CD14-positive monocyte (primary cell): Measurements from ENCODE around the gene ETV1. TPM values are rescaled to one million over a fixed set of nuclear protein-coding genes. Genes with fewer than 3 reads are reported as not detected.

Experiments
- DNase-seq, 3 donors: peaks; one replicate each; pipeline ENCODE4 v3.0.0-alpha.2; 2011 to 2022
- H2AFZ ChIP-seq: 2 replicates; pipeline ENCODE4 v1.6.0; 2012; ENCODE audit warnings: mild to moderate bottlenecking, low read depth, low read length, inconsistent platforms; ENCODE audit not compliant: insufficient read depth, poor library complexity, severe bottlenecking
- H3K27ac ChIP-seq, 2 donors: 1 replicate in 1 of 2; 2 replicates in 1 of 2; pipeline ENCODE4 v1.5.1; 2012 to 2013; ENCODE audit warnings: low read length in 2 of 2, control low read depth in 1 of 2, inconsistent platforms in 1 of 2, low read depth in 1 of 2, mild to moderate bottlenecking in 1 of 2
- H3K27me3 ChIP-seq, 2 donors: one replicate each; pipeline versions ENCODE4 v1.6.0 to v1.6.1; 2011 to 2013; ENCODE audit warnings: low read length in 2 of 2; ENCODE audit not compliant: control insufficient read depth in 2 of 2, insufficient read depth in 2 of 2
- H3K36me3 ChIP-seq, 2 donors: replicated peaks in 1 of 2; 1 replicate in 1 of 2; 2 replicates in 1 of 2; pipeline versions ENCODE4 v1.5.1 to v1.6.1; 2012 to 2013; ENCODE audit warnings: low read length in 2 of 2, control low read depth in 1 of 2, inconsistent platforms in 1 of 2, mild to moderate bottlenecking in 1 of 2; ENCODE audit not compliant: insufficient read depth in 2 of 2, control insufficient read depth in 1 of 2
- H3K4me1 ChIP-seq, 2 donors: 1 replicate in 1 of 2; 2 replicates in 1 of 2; pipeline versions ENCODE4 v1.5.1 to v1.6.1; 2012 to 2013; ENCODE audit warnings: low read length in 2 of 2, control low read depth in 1 of 2, inconsistent platforms in 1 of 2, mild to moderate bottlenecking in 1 of 2, moderate library complexity in 1 of 2; ENCODE audit not compliant: insufficient read depth in 2 of 2, control insufficient read depth in 1 of 2
- H3K4me2 ChIP-seq: replicated peaks from 2 replicates; pipeline ENCODE3; 2012; ENCODE audit warnings: low read length, moderate library complexity, mild to moderate bottlenecking; ENCODE audit not compliant: poor library complexity, severe bottlenecking; ENCODE audit errors: extremely low read depth
- H3K4me3 ChIP-seq, 3 experiments: fragments of 200-600 bp in 1 of 3; sonication (generic) in 1 of 3; replicated peaks in 1 of 3; 1 replicate in 2 of 3; 2 replicates in 1 of 3; pipeline ENCODE4 v1.5.1; 2011 to 2013; ENCODE audit warnings: low read length in 3 of 3, mild to moderate bottlenecking in 3 of 3, control low read depth in 2 of 3, low read depth in 2 of 3, inconsistent platforms in 1 of 3, moderate library complexity in 1 of 3
- H3K79me2 ChIP-seq: 2 replicates; pipeline ENCODE4 v1.6.0; 2012; ENCODE audit warnings: mild to moderate bottlenecking, control low read depth, inconsistent platforms, low read length, moderate library complexity; ENCODE audit not compliant: insufficient read depth
- H3K9ac ChIP-seq: 2 replicates; pipeline ENCODE4 v1.6.0; 2017; ENCODE audit warnings: low read length, mild to moderate bottlenecking; ENCODE audit not compliant: insufficient read depth, poor library complexity, severe bottlenecking
- H3K9me3 ChIP-seq, 2 donors: replicated peaks in 1 of 2; 1 replicate in 1 of 2; 2 replicates in 1 of 2; pipeline versions ENCODE4 v1.5.1 to v1.6.1; 2012 to 2013; ENCODE audit warnings: low read length in 2 of 2, control low read depth in 1 of 2; ENCODE audit not compliant: control insufficient read depth in 1 of 2, insufficient read depth in 1 of 2
- H4K20me1 ChIP-seq: 2 replicates; pipeline ENCODE4 v1.6.0; 2012; ENCODE audit warnings: mild to moderate bottlenecking, low read length, control low read depth, moderate library complexity; ENCODE audit not compliant: insufficient read depth
- H3K27ac Mint-ChIP-seq, 7 donors: one replicate each; pipeline ENCODE4 v1.8.0; 2020; ENCODE audit warnings: mild to moderate bottlenecking in 7 of 7, mixed read lengths in 7 of 7, moderate library complexity in 6 of 7, inconsistent platforms in 2 of 7
- H3K27me3 Mint-ChIP-seq, 3 donors: one replicate each; pipeline ENCODE4 v1.8.0; 2021 to 2022; ENCODE audit warnings: low read depth in 3 of 3, mild to moderate bottlenecking in 3 of 3, mixed read lengths in 3 of 3, moderate library complexity in 3 of 3, inconsistent platforms in 1 of 3
- H3K36me3 Mint-ChIP-seq, 2 donors: one replicate each; pipeline ENCODE4 v1.8.0; 2020; ENCODE audit warnings: mixed read lengths in 2 of 2, inconsistent platforms in 1 of 2, mild to moderate bottlenecking in 1 of 2
- H3K4me1 Mint-ChIP-seq: one replicate; pipeline ENCODE4 v1.8.0; 2020; ENCODE audit warnings: mild to moderate bottlenecking, mixed read lengths
- H3K4me3 Mint-ChIP-seq, 2 donors: one replicate each; pipeline ENCODE4 v1.8.0; 2020; ENCODE audit warnings: mild to moderate bottlenecking in 2 of 2, mixed read lengths in 2 of 2, moderate library complexity in 1 of 2
- H3K9me3 Mint-ChIP-seq, 7 donors: one replicate each; pipeline ENCODE4 v1.8.0; 2020 to 2022; ENCODE audit warnings: mixed read lengths in 7 of 7, mild to moderate bottlenecking in 6 of 7, moderate library complexity in 6 of 7, inconsistent platforms in 2 of 7
- WGBS: methylation state at CpG from one replicate; pipeline ENCODE4 v1.1.5; 2013; ENCODE audit warnings: missing lambda C conversion rate; ENCODE audit not compliant: insufficient coverage; 5-methylcytosine and 5-hydroxymethylcytosine counted together
- intact Hi-C, 2 donors: fragments of 100-400 bp; cut with micrococcal nuclease; formaldehyde crosslinking; loops; one replicate each; pipeline versions ENCODE4 v1.15.0 to v1.15.1; 2023
- polyA plus RNA-seq, 3 donors: library from polyadenylated mRNA; depleted of rRNA in 1 of 3; unstranded in 2 of 3; stranded (reverse) in 1 of 3; fragments of 300-500 nt in 2 of 3; fragments of >200 nt in 1 of 3; fragmentation: Illumina TruSeq in 2 of 3; gene quantifications; 1 replicate in 2 of 3; 2 replicates in 1 of 3; pipeline ENCODE4 v1.2.3, GENCODE V29; 2012 to 2021
- TF ChIP-seq, protein P1 (sequence below): fragments of 200-600 bp; IDR thresholded peaks from one replicate; pipeline ENCODE4 v1.8.0; 2022; ENCODE audit warnings: antibody characterized with exemption, mild to moderate bottlenecking

Gene ETV1
- polyA plus RNA-seq, 3 donors, result not detected

DNA sequence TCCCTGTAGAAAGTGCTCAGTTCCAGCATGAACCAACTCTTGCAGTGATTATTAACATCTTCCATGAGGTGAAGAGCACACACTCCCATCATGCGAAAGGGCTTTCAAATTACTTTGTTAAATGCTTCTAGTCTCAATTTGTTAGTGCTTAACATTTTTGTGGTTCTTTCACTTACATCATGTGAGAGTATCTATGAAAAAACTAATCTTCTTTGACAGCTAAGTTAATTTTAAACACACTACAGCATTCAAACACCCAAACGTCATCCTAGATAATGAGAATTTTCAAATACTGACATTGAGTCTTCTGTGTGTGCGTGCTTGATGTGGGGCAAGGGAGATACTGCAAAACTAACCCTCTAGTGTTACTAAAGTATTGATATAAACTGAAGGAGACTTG, 84.8 kb downstream of the ETV1 start:
- no peaks in the 10 kb centered on the region for H3K36me3 ChIP-seq
- peaks cover 14 to 31% of the 10 kb centered on the region in 2 donors for H3K4me1 ChIP-seq
- no peak overlapping the region for H3K4me2 ChIP-seq
- H3K79me2 ChIP-seq, result no peaks in the 10 kb centered on the region
- Mint-ChIP-seq H3K36me3 (no peaks in the 10 kb centered on the region), H3K27me3 (peaks cover 11 to 23% (median 12%) of the 10 kb centered on the region in 3 donors), H3K4me1 (peaks cover 25% of the 10 kb centered on the region), H3K9me3 (peaks cover 0 to 2% (median 0%) of the 10 kb centered on the region in 7 donors), H3K4me3 (no peak overlapping the region), H3K27ac (no peak overlapping the region)
- H3K9me3 ChIP-seq, result no peaks in the 10 kb centered on the region
- H3K4me3 ChIP-seq, result no peak overlapping the region
- no peaks in the 10 kb centered on the region for H4K20me1 ChIP-seq
- no peak overlapping the region for H2AFZ ChIP-seq
- no peak overlapping the region for H3K9ac ChIP-seq
- no CpG with 5 or more reads among the region's 3 CpGs for WGBS
- DNase-seq, result no peak
- H3K27ac ChIP-seq, result no peak overlapping the region
- peaks cover 12 to 13% of the 10 kb centered on the region in 2 donors for H3K27me3 ChIP-seq
- intact Hi-C loops, result no loop called here
- TF ChIP-seq, protein P1, sequence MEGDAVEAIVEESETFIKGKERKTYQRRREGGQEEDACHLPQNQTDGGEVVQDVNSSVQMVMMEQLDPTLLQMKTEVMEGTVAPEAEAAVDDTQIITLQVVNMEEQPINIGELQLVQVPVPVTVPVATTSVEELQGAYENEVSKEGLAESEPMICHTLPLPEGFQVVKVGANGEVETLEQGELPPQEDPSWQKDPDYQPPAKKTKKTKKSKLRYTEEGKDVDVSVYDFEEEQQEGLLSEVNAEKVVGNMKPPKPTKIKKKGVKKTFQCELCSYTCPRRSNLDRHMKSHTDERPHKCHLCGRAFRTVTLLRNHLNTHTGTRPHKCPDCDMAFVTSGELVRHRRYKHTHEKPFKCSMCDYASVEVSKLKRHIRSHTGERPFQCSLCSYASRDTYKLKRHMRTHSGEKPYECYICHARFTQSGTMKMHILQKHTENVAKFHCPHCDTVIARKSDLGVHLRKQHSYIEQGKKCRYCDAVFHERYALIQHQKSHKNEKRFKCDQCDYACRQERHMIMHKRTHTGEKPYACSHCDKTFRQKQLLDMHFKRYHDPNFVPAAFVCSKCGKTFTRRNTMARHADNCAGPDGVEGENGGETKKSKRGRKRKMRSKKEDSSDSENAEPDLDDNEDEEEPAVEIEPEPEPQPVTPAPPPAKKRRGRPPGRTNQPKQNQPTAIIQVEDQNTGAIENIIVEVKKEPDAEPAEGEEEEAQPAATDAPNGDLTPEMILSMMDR, result no peak

DNA sequence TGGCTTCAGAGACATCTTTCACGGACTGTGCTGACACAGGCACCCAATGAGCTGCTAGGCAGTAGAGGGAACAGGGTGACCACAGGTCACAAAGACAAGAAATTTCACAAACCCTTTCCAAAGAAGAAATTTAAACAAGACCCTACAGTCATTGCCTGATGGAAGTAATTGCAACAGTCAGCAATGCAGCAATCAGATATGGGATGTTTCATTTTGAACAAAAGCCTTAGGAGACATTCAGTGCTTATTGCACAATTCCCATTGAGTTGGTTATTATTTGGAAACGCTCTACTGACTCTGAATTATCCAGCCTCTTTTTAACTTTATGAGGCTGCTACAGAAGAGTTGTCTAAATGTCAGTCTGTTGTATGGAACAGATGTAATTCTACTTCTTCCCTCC, 85.5 kb downstream of the ETV1 start:
- intact Hi-C loops, result no loop called here
- Histone ChIP-seq H3K9ac (no peak overlapping the region), H3K4me1 (peaks cover 13 to 29% of the 10 kb centered on the region in 2 donors), H3K27me3 (peaks cover 12 to 13% of the 10 kb centered on the region in 2 donors), H3K9me3 (no peaks in the 10 kb centered on the region), H3K4me3 (no peak overlapping the region), H2AFZ (no peak overlapping the region), H3K79me2 (no peaks in the 10 kb centered on the region), H3K36me3 (no peaks in the 10 kb centered on the region), H3K27ac (no peak overlapping the region), H4K20me1 (no peaks in the 10 kb centered on the region), H3K4me2 (peak overlapping the region; percentile 10)
- H3K27me3 Mint-ChIP-seq, result peaks cover 6 to 20% (median 8%) of the 10 kb centered on the region in 3 donors
- H3K9me3 Mint-ChIP-seq, result peaks cover 0 to 3% (median under 1%) of the 10 kb centered on the region in 7 donors
- peaks cover 24% of the 10 kb centered on the region for H3K4me1 Mint-ChIP-seq
- DNase-seq, result peak; percentile 14 to 37 (median 21)
- TF ChIP-seq, protein P1, result no peak
- H3K36me3 Mint-ChIP-seq, result no peaks in the 10 kb centered on the region
- H3K27ac Mint-ChIP-seq, result peak overlapping the region in 1 of 7 donors; percentile 12
- WGBS, result 17% methylated on average over 1 of the region's 2 CpGs
- H3K4me3 Mint-ChIP-seq, result no peak overlapping the region
